H7 (cell line): ENCODE measurements around the gene TIGD1. TPM values are rescaled to one million over a fixed set of nuclear protein-coding genes. Genes with fewer than 3 reads are reported as not detected.

Experiments
- DNase-seq: peaks from one replicate; pipeline ENCODE4 v3.0.0; 2012
- H3K27me3 ChIP-seq: 2 replicates; pipeline ENCODE4 v1.6.0; 2011; ENCODE audit warnings: mild to moderate bottlenecking, low read length; ENCODE audit not compliant: control insufficient read depth, insufficient read depth
- H3K36me3 ChIP-seq: replicated peaks from 2 replicates; pipeline ENCODE4 v1.5.1; 2011; ENCODE audit warnings: low read length; ENCODE audit not compliant: control insufficient read depth, insufficient read depth
- H3K4me3 ChIP-seq: 2 replicates; pipeline ENCODE4 v1.5.1; 2011; ENCODE audit warnings: low read depth, mild to moderate bottlenecking, control low read depth, low read length, moderate library complexity; ENCODE audit not compliant: insufficient read depth
- total RNA-seq: library from RNA; depleted of rRNA; stranded (reverse); fragments of >200 nt; shearing (Covaris generic); gene quantifications from 2 replicates; pipeline ENCODE4 v1.2.3, GENCODE V29; 2014

The TIGD1 gene
- total RNA-seq, 1 experiment from 2014 or later, result 5.0 TPM

- Histone ChIP-seq H3K27me3 (no peaks in the 10 kb centered on the region), H3K36me3 (no peaks in the 10 kb centered on the region), H3K4me3 (no peak overlapping the region)
- DNase-seq, result no peak
Measured at GRCh38 chr2:232513353-232513752, 37.0 kb downstream of the TIGD1 start.

GRCh38 chr2:232512602-232513001 is 37.8 kb downstream of the TIGD1 start:
- no peaks in the 10 kb centered on the region for H3K36me3 ChIP-seq
- DNase-seq, result peak; percentile 78
- H3K4me3 ChIP-seq, result no peak overlapping the region
- H3K27me3 ChIP-seq, result no peaks in the 10 kb centered on the region

- Histone ChIP-seq H3K4me3 (no peak overlapping the region), H3K27me3 (peaks cover 3% of the 10 kb centered on the region), H3K36me3 (no peaks in the 10 kb centered on the region)
- DNase-seq, result no peak
Measured at GRCh38 chr2:232511336-232511890, 38.9 kb downstream of the TIGD1 start.

GRCh38 chr2:232508251-232508650 is 42.1 kb downstream of the TIGD1 start:
- H3K36me3 ChIP-seq, result no peaks in the 10 kb centered on the region
- H3K4me3 ChIP-seq, result no peak overlapping the region
- H3K27me3 ChIP-seq, result peaks cover 28% of the 10 kb centered on the region
- DNase-seq, result peak; percentile 86

- peak; percentile 64 for DNase-seq
- Histone ChIP-seq H3K27me3 (peaks cover 38% of the 10 kb centered on the region), H3K4me3 (no peak overlapping the region), H3K36me3 (no peaks in the 10 kb centered on the region)
Measured at GRCh38 chr2:232506709-232507108, 43.6 kb downstream of the TIGD1 start.

- DNase-seq, result peak; percentile 73
- Histone ChIP-seq H3K4me3 (no peak overlapping the region), H3K36me3 (no peaks in the 10 kb centered on the region), H3K27me3 (peaks cover 38% of the 10 kb centered on the region)
Measured at GRCh38 chr2:232505856-232506255, 44.5 kb downstream of the TIGD1 start.

- peak; percentile 70 for DNase-seq
- H3K36me3 ChIP-seq, result no peaks in the 10 kb centered on the region
- H3K4me3 ChIP-seq, result no peak overlapping the region
- peaks cover 40% of the 10 kb centered on the region for H3K27me3 ChIP-seq
Measured at GRCh38 chr2:232504438-232504837, 45.9 kb downstream of the TIGD1 start.

GRCh38 chr2:232503809-232504323 is 46.5 kb downstream of the TIGD1 start:
- peak overlapping the region; percentile 71 for H3K4me3 ChIP-seq
- no peak for DNase-seq
- no peaks in the 10 kb centered on the region for H3K36me3 ChIP-seq
- H3K27me3 ChIP-seq, result peaks cover 40% of the 10 kb centered on the region

- DNase-seq, result peak; percentile 93
- H3K4me3 ChIP-seq, result peak overlapping the region; percentile 71
- peaks cover 40% of the 10 kb centered on the region for H3K27me3 ChIP-seq
Measured at GRCh38 chr2:232502911-232503808, 47.2 kb downstream of the TIGD1 start.

GRCh38 chr2:232502511-232502910 is 47.8 kb downstream of the TIGD1 start:
- H3K4me3 ChIP-seq, result peak overlapping the region; percentile 71
- DNase-seq, result peak; percentile 82
- H3K27me3 ChIP-seq, result peaks cover 40% of the 10 kb centered on the region
- no peaks in the 10 kb centered on the region for H3K36me3 ChIP-seq

More at GRCh38 chr2:232502911-232503808, 47.2 kb downstream of the TIGD1 start:
- H3K36me3 ChIP-seq, result no peaks in the 10 kb centered on the region

GRCh38 chr2:232501794-232502390 is 48.5 kb downstream of the TIGD1 start:
- DNase-seq, result peak; percentile 84
- Histone ChIP-seq H3K36me3 (no peaks in the 10 kb centered on the region), H3K27me3 (peaks cover 39% of the 10 kb centered on the region), H3K4me3 (peak overlapping the region; percentile 71; the same call in 1 of the 2 replicates)

GRCh38 chr2:232501331-232501771 is 49.0 kb downstream of the TIGD1 start:
- peaks cover 36% of the 10 kb centered on the region for H3K27me3 ChIP-seq
- no peak overlapping the region for H3K4me3 ChIP-seq
- DNase-seq, result peak; percentile 65
- H3K36me3 ChIP-seq, result no peaks in the 10 kb centered on the region

- H3K36me3 ChIP-seq, result no peaks in the 10 kb centered on the region
- no peak for DNase-seq
- peaks cover 14% of the 10 kb centered on the region for H3K27me3 ChIP-seq
- no peak overlapping the region for H3K4me3 ChIP-seq
Measured at GRCh38 chr2:232498452-232498851, 51.9 kb downstream of the TIGD1 start.
